GM18873 (cell line): ENCODE measurements around the gene KRTAP9-3.
"Not testable (repeated sequence)": the region's sequence is repeated elsewhere in the genome, so short reads cannot be mapped to it uniquely, and the experiment has no call there.

Source experiments
- ATAC-seq: cut with Tn5 transposase; IDR thresholded peaks from one replicate; pipeline ENCODE4 v1.9.1; 2021; ENCODE audit warnings: mild to moderate bottlenecking, moderate library complexity, moderate number of reproducible peaks; ENCODE audit not compliant: unreplicated experiment, low FRiP score

The KRTAP9-3 gene

GRCh38 chr17:41249637-41250240 lies 17.5 kb downstream of the KRTAP9-3 start, which contains the start of gene KRTAP9-4:
Gene KRTAP9-4 (plus strand): TSS chr17:41249687. CDS start chr17:41249721, 34 bp downstream.
- ATAC-seq: not testable (repeated sequence)

- no peak for ATAC-seq
These were observed 19.0 kb downstream of the KRTAP9-3 start for GRCh38 chr17:41251261-41251660.

GRCh38 chr17:41254861-41255260 lies 22.6 kb downstream of the KRTAP9-3 start:
- no peak for ATAC-seq

GRCh38 chr17:41255381-41256290 lies 23.4 kb downstream of the KRTAP9-3 start, which contains the start of gene KRTAP9-9:
Gene KRTAP9-9 (plus strand): TSS chr17:41255384.
- ATAC-seq: not testable (repeated sequence)

GRCh38 chr17:41256291-41256685 lies 24.0 kb downstream of the KRTAP9-3 start:
- no peak for ATAC-seq

GRCh38 chr17:41258406-41258805 lies 26.2 kb downstream of the KRTAP9-3 start:
- ATAC-seq: no peak

- no peak for ATAC-seq
These were observed 31.0 kb downstream of the KRTAP9-3 start for GRCh38 chr17:41263212-41263611.

GRCh38 chr17:41264599-41264998 lies 32.4 kb downstream of the KRTAP9-3 start:
- ATAC-seq: no peak

- ATAC-seq: no peak
These were observed 32.8 kb downstream of the KRTAP9-3 start, which contains the start of gene KRTAP9-6 for GRCh38 chr17:41265078-41265477. Gene KRTAP9-6 (plus strand): TSS chr17:41265378. CDS start chr17:41265378, 0 bp downstream.

- ATAC-seq: no peak
These were observed 35.5 kb downstream of the KRTAP9-3 start for GRCh38 chr17:41267711-41268110.

- ATAC-seq: not testable (repeated sequence)
These were observed 39.1 kb downstream of the KRTAP9-3 start for GRCh38 chr17:41271323-41271722.

GRCh38 chr17:41271858-41272257 lies 39.6 kb downstream of the KRTAP9-3 start:
- no peak for ATAC-seq

GRCh38 chr17:41275648-41276190 lies 43.5 kb downstream of the KRTAP9-3 start, which contains the start of gene KRTAP9-7:
Gene KRTAP9-7 (plus strand): TSS chr17:41275698. CDS start chr17:41275698, 0 bp downstream.
- ATAC-seq: not testable (repeated sequence)

GRCh38 chr17:41278176-41278955 lies 46.1 kb downstream of the KRTAP9-3 start:
- no peak for ATAC-seq
